GM19035 (cell line): Measurements from ENCODE around the gene PLD5.
"Not testable (repeated sequence)": the region's sequence is repeated elsewhere in the genome, so short reads cannot be mapped to it uniquely, and the experiment has no call there.

Experiments used
- ATAC-seq: cut with Tn5 transposase; IDR thresholded peaks from one replicate; pipeline ENCODE4 v1.9.1; 2021; ENCODE audit not compliant: unreplicated experiment

The PLD5 gene

GRCh38 chr1:242427519-242427918, 97.0 kb downstream of the PLD5 start:
- no peak for ATAC-seq

GRCh38 chr1:242426271-242426905, 98.1 kb downstream of the PLD5 start:
- ATAC-seq, result no peak

GRCh38 chr1:242425232-242425631, 99.3 kb downstream of the PLD5 start:
- ATAC-seq, result peak; percentile 50

- ATAC-seq, result no peak
These were observed 107.8 kb downstream of the PLD5 start for GRCh38 chr1:242416657-242417056.

- no peak for ATAC-seq
These were observed 111.6 kb downstream of the PLD5 start for GRCh38 chr1:242412921-242413320.

- ATAC-seq, result no peak
These were observed 112.6 kb downstream of the PLD5 start for GRCh38 chr1:242411901-242412300.

GRCh38 chr1:242405947-242406346, 118.5 kb downstream of the PLD5 start:
- no peak for ATAC-seq

- no peak for ATAC-seq
These were observed 120.2 kb downstream of the PLD5 start for GRCh38 chr1:242404296-242404695.

GRCh38 chr1:242402956-242403355, 121.5 kb downstream of the PLD5 start:
- no peak for ATAC-seq

- ATAC-seq, result no peak
These were observed 122.6 kb downstream of the PLD5 start for GRCh38 chr1:242401937-242402336.

- no peak for ATAC-seq
These were observed 126.1 kb downstream of the PLD5 start for GRCh38 chr1:242398351-242398750.

- no peak for ATAC-seq
These were observed 132.6 kb downstream of the PLD5 start for GRCh38 chr1:242391896-242392295.

GRCh38 chr1:242376121-242376520, 148.4 kb downstream of the PLD5 start:
- ATAC-seq, result not testable (repeated sequence)

GRCh38 chr1:242350446-242350845, 174.1 kb downstream of the PLD5 start:
- not testable (repeated sequence) for ATAC-seq

GRCh38 chr1:242349636-242350035, 174.9 kb downstream of the PLD5 start:
- no peak for ATAC-seq

GRCh38 chr1:242330865-242331264, 193.6 kb downstream of the PLD5 start:
- ATAC-seq, result not testable (repeated sequence)

- not testable (repeated sequence) for ATAC-seq
These were observed 197.1 kb downstream of the PLD5 start for GRCh38 chr1:242327381-242327780.

- ATAC-seq, result not testable (repeated sequence)
These were observed 202.5 kb downstream of the PLD5 start for GRCh38 chr1:242321981-242322380.

- ATAC-seq, result no peak
These were observed 206.4 kb downstream of the PLD5 start for GRCh38 chr1:242318140-242318539.

GRCh38 chr1:242314865-242315264, 209.6 kb downstream of the PLD5 start:
- ATAC-seq, result not testable (repeated sequence)

- not testable (repeated sequence) for ATAC-seq
These were observed 210.3 kb downstream of the PLD5 start for GRCh38 chr1:242314085-242314649.

GRCh38 chr1:242308681-242309080, 215.8 kb downstream of the PLD5 start:
- not testable (repeated sequence) for ATAC-seq

GRCh38 chr1:242293781-242294180, 230.7 kb downstream of the PLD5 start:
- not testable (repeated sequence) for ATAC-seq
